HG03575 (cell line): ENCODE results near the gene CES3.
"Not testable (repeated sequence)": the region's sequence is repeated elsewhere in the genome, so short reads cannot be mapped to it uniquely, and the experiment has no call there.

Source experiments
- ATAC-seq: cut with Tn5 transposase; IDR thresholded peaks from one replicate; pipeline ENCODE4 v1.9.1; 2021; ENCODE audit not compliant: unreplicated experiment, insufficient number of reproducible peaks, low FRiP score; ENCODE audit errors: extremely low read depth

Gene CES3

DNA sequence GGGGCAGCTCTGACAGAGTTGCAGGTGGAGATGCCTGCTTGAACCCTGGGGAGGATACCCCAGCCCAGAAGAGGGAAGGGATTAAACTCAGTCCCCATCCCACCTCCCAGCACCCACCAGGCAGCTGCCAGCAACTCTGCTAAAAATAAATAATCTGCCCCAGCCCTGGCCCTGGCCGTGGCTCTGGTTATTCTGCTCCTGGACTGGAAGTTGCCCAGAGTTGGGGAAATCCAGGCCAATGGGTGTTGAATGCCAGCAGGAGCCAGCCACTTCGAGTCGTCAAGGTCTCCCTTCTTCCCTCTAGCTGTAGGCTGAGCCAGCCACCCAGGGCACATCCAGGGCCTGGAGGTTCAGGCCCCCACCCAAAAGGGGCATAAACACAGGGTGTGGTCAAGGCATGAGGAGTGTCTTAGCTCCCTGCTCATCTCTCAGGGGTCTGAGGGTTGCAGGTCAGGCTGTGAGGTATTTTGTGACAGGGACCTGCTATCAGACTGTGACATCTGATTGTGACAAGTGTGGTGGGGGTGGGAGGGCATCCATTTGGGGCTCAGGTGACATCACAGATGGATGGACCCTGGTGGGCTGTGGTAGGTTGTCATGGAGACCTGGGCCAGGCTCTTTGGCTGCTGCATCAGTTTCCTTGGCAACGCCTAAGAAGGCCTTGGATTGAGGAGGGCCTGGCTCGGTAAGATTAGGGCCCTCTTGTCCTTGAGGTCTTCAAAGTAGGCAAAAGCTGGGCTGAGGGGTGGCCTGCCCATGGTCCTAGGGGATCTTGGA lies 34.7 kb upstream of the CES3 start:
- ATAC-seq: no peak

- ATAC-seq: no peak
Observed at GRCh38 chr16:66926961-66927436, 34.1 kb upstream of the CES3 start.

DNA sequence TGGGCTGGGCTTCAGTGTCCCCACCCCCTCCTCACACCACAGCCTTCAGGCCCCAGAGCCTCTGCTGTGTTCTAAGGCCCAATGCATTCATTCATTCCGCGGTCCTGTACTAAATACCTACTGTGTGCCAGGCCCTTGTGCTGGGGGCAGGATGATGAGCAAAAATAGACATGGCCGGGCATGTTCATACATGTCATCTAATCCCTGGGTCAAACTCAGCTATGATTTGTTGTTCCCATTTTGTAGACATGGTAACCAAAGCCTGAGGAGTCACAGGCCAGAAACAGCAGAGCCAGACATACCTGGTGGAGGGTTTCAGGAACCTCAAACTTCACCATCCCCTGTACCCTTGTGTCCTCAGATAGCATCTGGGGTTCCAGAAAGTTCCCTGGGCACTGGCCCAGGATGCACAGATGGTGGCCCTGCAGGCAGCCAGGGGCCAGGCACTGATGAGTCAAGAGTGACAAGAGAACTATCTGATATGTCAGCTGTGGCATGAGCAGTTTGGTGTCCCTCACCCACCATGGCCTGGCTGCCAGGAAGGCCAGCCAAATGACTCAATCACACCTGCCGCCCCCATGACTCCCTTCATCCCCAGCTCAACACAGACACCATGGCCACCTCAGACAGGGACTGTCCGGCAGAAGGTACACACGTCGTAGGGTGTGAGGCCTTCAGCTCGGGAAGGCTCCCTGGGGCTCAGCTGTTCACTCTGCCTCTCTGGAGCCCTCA lies 33.0 kb upstream of the CES3 start:
- no peak for ATAC-seq

DNA sequence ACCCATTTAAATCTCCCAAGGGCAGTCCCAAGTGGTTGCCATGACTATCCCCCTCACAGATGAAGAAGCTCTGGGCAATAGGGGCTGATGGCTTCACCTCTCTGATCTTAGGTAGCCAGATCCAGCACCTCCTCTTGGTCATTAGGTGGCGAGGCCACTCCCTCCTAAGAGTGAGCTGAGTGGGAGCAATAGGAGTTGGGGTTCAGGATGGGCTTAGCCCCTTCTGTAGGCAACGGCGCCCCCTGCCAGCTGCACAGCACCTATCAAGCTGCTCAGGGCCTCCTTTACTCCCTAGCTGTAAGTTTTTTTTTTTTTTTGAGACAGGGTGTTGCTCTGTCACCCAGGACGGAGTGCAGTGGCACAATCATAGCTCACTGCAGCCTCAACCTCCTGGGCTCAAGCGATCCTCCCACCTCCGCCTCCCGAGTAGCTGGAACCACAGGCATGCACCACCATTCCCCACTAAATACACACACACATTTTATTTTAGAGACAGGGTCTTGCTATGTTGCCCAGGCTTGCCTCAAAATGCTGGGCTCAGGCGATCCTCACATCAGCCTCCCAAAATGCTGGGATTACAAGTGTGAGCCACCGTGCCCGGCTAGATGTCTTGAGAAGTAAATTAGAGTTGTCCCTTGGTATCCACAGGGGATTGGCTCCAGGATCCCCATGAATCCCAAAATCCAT lies 32.2 kb upstream of the CES3 start:
- ATAC-seq: no peak

GRCh38 chr16:66930189-66930588 lies 30.9 kb upstream of the CES3 start:
- no peak for ATAC-seq

DNA sequence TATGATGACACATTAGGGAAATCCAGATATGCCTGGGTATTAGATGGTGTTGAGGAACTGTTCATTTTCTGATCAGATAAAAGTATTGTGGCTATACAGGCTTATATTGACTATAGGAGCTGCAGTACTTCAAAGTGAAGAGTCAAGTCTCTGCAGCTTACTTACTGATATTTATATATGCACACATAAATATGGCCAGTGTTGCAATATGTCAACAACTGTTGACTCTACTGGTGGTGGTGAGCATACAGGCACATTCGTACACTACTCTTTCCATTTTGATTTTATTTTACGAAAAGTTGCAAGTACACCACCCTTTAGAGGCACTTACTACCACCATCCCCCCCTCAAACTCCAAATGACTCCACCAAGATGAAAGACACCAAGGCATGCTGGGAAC lies 29.4 kb upstream of the CES3 start:
- no peak for ATAC-seq

DNA sequence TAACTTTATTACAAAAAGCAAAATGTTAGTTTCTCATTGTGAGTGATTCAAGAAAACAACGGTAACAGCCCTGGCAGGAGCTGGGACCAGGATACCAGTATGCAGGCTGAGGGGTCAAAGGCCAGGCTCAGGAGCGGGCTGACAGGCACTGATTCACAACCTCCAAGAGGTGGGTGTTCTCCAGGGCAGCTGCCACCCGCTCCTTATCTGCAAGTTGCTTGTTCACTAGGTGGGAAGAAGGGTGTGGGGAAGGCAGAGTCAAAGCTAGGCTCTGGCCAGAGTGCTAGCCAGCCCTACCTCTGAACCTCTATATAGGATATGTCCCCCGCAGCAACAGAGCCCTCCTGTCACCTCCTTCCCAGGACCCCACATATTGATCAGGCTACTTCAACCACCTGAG lies 29.0 kb upstream of the CES3 start:
- no peak for ATAC-seq

GRCh38 chr16:66933776-66934137 lies 27.3 kb upstream of the CES3 start:
- ATAC-seq: no peak

DNA sequence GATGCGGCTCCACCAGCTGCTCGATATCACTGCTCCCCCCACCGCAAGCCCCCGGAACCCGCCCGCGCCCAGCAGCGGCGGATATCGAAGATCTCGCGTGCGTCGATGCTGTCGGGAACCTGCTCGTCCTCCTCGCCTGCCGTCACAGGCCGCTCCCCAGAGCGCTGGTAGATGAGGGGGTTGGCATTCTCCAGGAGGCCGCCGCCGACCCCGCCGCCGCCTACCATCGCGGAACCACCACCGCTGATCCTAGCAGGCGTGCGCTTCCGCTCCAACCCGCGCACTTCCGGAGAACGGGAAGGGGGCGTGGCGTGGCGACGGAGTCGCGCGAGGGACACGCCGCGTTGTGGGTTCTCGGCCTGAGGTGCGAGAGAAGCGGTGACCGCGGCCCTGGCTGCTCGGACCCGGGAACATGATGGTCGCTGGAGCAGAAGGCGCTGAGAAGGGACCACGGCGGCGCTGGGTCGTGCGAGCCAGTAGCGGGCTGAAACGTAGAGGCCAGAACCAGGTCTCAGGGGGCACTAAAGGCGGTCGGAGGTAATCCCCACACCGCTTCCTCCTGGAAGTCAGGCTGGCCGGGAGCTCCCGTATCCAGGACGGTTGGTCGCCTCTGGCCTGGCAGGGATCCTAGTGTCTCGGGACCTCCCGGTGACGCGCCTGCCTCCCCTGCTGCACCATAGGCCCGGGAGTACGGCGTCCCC lies 26.8 kb upstream of the CES3 start, which contains the start of gene CIAO2B:
Gene CIAO2B, minus strand, starts transcription at position 265 of the 701 bp plus-strand sequence. Its CDS starts 38 bp downstream, at position 227.
- ATAC-seq: no peak

DNA sequence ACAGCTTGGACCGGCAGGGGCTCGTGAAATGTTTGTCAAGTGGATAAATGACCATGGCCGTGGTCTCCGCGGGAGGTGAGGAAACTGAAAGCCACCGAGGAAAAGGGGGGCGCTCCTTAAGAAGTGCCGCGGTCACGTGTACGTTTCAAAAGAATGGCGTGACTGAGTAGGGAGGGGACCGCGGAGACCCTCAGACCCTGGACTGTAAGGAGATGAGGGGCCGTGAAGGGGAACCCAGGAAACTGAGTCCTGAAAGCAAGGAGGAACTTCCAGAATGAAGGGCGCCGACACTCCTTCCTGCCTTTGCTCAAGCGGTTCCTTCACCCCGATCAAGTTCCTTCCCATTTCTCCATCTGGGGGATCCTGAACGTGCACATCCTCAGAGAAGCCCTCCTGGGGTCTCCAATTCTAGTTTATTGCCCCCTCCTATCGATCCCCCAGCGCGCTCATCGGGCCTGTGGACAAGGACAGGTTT lies 26.2 kb upstream of the CES3 start:
- not testable (repeated sequence) for ATAC-seq

DNA sequence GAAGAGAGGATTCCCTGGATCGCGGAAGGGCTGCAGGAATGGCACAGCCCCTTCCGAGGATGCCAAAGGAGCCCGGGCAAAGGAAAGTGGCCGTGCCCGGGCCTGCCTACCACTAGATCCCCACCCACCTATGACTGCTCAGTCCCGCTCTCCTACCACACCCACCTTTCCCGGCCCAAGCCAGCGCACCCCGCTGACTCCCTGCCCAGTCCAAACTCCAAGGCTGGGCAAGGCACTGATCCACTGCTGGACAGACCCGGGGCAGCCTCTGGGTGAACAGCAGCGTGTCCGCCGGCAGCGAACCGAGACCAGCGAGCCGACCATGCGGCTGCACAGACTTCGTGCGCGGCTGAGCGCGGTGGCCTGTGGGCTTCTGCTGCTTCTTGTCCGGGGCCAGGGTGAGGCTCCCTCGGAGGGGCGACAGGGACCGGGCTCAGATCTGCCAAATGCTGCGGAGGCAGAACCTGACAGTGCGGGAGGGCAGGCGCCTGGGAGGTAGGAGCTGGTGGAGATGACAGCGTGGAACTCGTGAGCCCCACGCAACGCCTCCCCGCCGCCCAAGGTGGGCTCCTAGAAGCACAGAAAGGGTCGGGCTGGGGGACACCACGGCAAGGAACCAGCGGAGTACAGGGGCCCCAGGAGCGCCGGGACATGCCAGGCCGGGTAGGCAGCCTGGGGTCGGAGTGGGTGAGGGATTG lies 25.6 kb upstream of the CES3 start, which contains the start of gene CES2:
Gene CES2, plus strand, starts transcription at position 203 of the 698 bp plus-strand sequence. Its CDS starts 120 bp downstream, at position 323.
- no peak for ATAC-seq

DNA sequence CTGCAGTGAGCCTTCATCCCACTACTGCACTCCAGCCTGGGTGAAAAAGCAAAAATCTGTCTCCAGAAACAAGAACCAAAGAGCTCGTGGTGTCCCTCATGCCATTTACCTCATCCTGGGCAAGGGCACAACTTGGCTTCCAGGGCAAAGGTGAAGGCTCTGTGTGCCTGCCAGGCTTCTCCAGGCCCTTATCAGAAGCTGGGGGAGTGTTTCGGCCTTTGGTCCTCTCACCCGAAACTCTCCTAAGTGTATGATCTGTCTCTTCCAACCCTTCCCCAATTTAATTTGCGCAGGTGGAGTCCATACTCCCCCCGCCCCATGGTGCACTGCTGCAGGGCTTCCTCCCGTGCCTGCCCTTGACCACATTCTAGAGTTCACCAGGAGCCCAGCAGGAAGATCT lies 24.6 kb upstream of the CES3 start:
- no peak for ATAC-seq

- ATAC-seq: no peak
Observed at GRCh38 chr16:66936889-66937554, 24.0 kb upstream of the CES3 start.

- no peak for ATAC-seq
Observed at GRCh38 chr16:66937725-66938337, 23.2 kb upstream of the CES3 start.

DNA sequence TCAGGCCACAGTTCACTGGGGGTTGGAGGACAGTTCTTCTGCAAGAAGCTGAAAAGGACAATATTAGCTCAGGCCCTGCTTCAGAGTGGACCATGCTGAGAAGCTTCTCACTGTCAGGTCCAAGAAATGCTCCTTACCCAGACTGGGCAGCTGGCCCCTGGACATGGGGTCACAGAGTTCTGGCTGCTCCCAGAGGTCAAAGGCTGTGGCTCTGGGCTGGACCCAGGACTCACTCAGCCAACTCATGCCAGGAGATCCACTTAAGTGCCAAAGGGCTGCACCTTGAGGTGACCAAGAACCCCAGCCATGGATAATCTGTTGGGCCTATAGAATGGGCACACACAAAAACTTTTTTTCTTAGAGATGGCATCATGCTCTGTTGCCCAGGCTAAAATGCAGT lies 21.7 kb upstream of the CES3 start:
- no peak for ATAC-seq

GRCh38 chr16:66940236-66940635 lies 20.8 kb upstream of the CES3 start:
- no peak for ATAC-seq

- ATAC-seq: no peak
Observed at GRCh38 chr16:66942981-66943380, 18.1 kb upstream of the CES3 start.
